Brain microvascular endothelial cell (primary cell): ENCODE results near the gene C12orf56.
"Not testable (repeated sequence)": the region's sequence is repeated elsewhere in the genome, so short reads cannot be mapped to it uniquely, and the experiment has no call there.

Experiments used
- DNase-seq: peaks from one replicate; pipeline ENCODE4 v3.0.0-alpha.2; 2020
- H3K27ac ChIP-seq: fragments of 250-450 bp; sonication (Bioruptor Pico); 2 replicates; pipeline ENCODE4 v1.5.1; 2020; ENCODE audit warnings: mild to moderate bottlenecking, moderate library complexity
- H3K27me3 ChIP-seq: fragments of 250-450 bp; sonication (Bioruptor Pico); replicated peaks from 2 replicates; pipeline ENCODE4 v1.5.1; 2020; ENCODE audit warnings: mild to moderate bottlenecking
- H3K36me3 ChIP-seq: fragments of 250-450 bp; sonication (Bioruptor Pico); replicated peaks from 2 replicates; pipeline ENCODE4 v1.5.1; 2020; ENCODE audit warnings: mild to moderate bottlenecking
- H3K4me3 ChIP-seq: 2 replicates; pipeline ENCODE4 v1.5.1; 2011; ENCODE audit warnings: low read depth, mild to moderate bottlenecking, control low read depth, low read length, moderate library complexity
- CTCF ChIP-seq: IDR thresholded peaks from 2 replicates; pipeline ENCODE4 v1.5.1; 2011; ENCODE audit warnings: low read depth, mild to moderate bottlenecking, moderate library complexity, low read length, control low read depth, inconsistent platforms; ENCODE audit errors: missing control alignments
- in situ Hi-C: cut with HindIII; loops from 2 replicates; pipeline ENCODE4 v1.10.0; 2017; ENCODE audit warnings: low sequenced_read_pairs, low pct_ligation_motif_present

Gene C12orf56

GRCh38 chr12:64325055-64325454 is 65.5 kb downstream of the C12orf56 start:
- no peak for DNase-seq
- no peaks in the 10 kb centered on the region for H3K36me3 ChIP-seq
- no peak for TF ChIP-seq CTCF
- H3K4me3 ChIP-seq = no peak overlapping the region
- H3K27me3 ChIP-seq = no peaks in the 10 kb centered on the region
- H3K27ac ChIP-seq = no peak overlapping the region
- in situ Hi-C loops = no loop called here

- in situ Hi-C loops = no loop called here
- DNase-seq = no peak
- no peak overlapping the region for H3K27ac ChIP-seq
- no peaks in the 10 kb centered on the region for H3K27me3 ChIP-seq
- H3K4me3 ChIP-seq = no peak overlapping the region
- no peaks in the 10 kb centered on the region for H3K36me3 ChIP-seq
- no peak for TF ChIP-seq CTCF
These were observed 66.9 kb downstream of the C12orf56 start for GRCh38 chr12:64323476-64324225.

GRCh38 chr12:64323006-64323405 is 67.6 kb downstream of the C12orf56 start:
- no peak for TF ChIP-seq CTCF
- DNase-seq = no peak
- Histone ChIP-seq H3K27ac (no peak overlapping the region), H3K36me3 (no peaks in the 10 kb centered on the region), H3K27me3 (no peaks in the 10 kb centered on the region), H3K4me3 (no peak overlapping the region)
- in situ Hi-C loops = no loop called here

- no peak overlapping the region for H3K27ac ChIP-seq
- H3K27me3 ChIP-seq = no peaks in the 10 kb centered on the region
- TF ChIP-seq CTCF = no peak
- H3K4me3 ChIP-seq = no peak overlapping the region
- in situ Hi-C loops = no loop called here
- no peaks in the 10 kb centered on the region for H3K36me3 ChIP-seq
- DNase-seq = no peak
These were observed 69.9 kb downstream of the C12orf56 start for GRCh38 chr12:64320611-64321010.

- H3K36me3 ChIP-seq, H3K4me3 ChIP-seq, H3K27ac ChIP-seq, H3K27me3 ChIP-seq, DNase-seq, in situ Hi-C loops: not testable (repeated sequence)
These were observed 70.9 kb downstream of the C12orf56 start for GRCh38 chr12:64319540-64320225.

GRCh38 chr12:64318605-64319004 is 72.0 kb downstream of the C12orf56 start:
- peak; percentile 20 for DNase-seq
- no peaks in the 10 kb centered on the region for H3K36me3 ChIP-seq
- in situ Hi-C loops = no loop called here
- peak; percentile 31 for TF ChIP-seq CTCF
- no peaks in the 10 kb centered on the region for H3K27me3 ChIP-seq
- H3K27ac ChIP-seq = no peak overlapping the region
- no peak overlapping the region for H3K4me3 ChIP-seq
